ENCODE results near the gene PTEN.

DNA sequence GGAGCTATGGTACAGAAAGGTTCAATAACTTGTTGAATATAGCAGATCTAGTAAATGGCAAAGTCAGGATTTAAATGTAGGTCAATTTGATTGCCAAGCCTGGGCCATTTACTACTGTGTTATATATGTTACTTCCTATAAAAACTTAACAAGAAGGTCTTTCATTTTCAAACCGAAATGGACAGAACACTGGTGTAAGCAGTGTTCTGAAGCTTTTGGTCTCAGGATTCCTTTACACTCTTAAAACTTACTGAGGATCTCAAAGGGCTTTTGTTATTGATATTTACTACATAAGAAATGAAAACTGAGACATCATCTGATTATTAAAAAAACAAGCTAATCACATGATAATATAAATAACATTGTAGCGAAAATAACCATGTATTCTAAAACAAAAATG lies 114.7 kb downstream of the PTEN start:
- TF ChIP-seq POLR2AphosphoS5 (IDR thresholded peaks at IDR 0.05; ENCODE audit: low read depth), result no peak
- TF ChIP-seq, protein P1, sequence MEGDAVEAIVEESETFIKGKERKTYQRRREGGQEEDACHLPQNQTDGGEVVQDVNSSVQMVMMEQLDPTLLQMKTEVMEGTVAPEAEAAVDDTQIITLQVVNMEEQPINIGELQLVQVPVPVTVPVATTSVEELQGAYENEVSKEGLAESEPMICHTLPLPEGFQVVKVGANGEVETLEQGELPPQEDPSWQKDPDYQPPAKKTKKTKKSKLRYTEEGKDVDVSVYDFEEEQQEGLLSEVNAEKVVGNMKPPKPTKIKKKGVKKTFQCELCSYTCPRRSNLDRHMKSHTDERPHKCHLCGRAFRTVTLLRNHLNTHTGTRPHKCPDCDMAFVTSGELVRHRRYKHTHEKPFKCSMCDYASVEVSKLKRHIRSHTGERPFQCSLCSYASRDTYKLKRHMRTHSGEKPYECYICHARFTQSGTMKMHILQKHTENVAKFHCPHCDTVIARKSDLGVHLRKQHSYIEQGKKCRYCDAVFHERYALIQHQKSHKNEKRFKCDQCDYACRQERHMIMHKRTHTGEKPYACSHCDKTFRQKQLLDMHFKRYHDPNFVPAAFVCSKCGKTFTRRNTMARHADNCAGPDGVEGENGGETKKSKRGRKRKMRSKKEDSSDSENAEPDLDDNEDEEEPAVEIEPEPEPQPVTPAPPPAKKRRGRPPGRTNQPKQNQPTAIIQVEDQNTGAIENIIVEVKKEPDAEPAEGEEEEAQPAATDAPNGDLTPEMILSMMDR (conservative IDR thresholded peaks at IDR 0.05; ENCODE audit: low read depth in 2 of 2), result no peak
- no peak for TF ChIP-seq EZH2 (IDR thresholded peaks at IDR 0.05; ENCODE audit: low read depth, unreplicated experiment)
- TF ChIP-seq, protein P2, sequence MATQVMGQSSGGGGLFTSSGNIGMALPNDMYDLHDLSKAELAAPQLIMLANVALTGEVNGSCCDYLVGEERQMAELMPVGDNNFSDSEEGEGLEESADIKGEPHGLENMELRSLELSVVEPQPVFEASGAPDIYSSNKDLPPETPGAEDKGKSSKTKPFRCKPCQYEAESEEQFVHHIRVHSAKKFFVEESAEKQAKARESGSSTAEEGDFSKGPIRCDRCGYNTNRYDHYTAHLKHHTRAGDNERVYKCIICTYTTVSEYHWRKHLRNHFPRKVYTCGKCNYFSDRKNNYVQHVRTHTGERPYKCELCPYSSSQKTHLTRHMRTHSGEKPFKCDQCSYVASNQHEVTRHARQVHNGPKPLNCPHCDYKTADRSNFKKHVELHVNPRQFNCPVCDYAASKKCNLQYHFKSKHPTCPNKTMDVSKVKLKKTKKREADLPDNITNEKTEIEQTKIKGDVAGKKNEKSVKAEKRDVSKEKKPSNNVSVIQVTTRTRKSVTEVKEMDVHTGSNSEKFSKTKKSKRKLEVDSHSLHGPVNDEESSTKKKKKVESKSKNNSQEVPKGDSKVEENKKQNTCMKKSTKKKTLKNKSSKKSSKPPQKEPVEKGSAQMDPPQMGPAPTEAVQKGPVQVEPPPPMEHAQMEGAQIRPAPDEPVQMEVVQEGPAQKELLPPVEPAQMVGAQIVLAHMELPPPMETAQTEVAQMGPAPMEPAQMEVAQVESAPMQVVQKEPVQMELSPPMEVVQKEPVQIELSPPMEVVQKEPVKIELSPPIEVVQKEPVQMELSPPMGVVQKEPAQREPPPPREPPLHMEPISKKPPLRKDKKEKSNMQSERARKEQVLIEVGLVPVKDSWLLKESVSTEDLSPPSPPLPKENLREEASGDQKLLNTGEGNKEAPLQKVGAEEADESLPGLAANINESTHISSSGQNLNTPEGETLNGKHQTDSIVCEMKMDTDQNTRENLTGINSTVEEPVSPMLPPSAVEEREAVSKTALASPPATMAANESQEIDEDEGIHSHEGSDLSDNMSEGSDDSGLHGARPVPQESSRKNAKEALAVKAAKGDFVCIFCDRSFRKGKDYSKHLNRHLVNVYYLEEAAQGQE (IDR thresholded peaks at IDR 0.05; ENCODE audit: unreplicated experiment), result no peak
- TF ChIP-seq JUNB (IDR thresholded peaks at IDR 0.05; ENCODE audit: unreplicated experiment), result no peak

All from GM23338 (cell line).